ENCODE results near the gene LRPPRC. TPM values are rescaled to one million over a fixed set of nuclear protein-coding genes. Genes with fewer than 3 reads are reported as not detected.

The LRPPRC gene
- total and polyA plus RNA-seq, 2 experiments from 2014 or later = 163 to 200 TPM

GRCh38 chr2:43894743-43895142 lies 101.0 kb downstream of the LRPPRC start (continued):
- TF ChIP-seq ZNF462 (CRISPR knock-in tag; IDR thresholded peaks at IDR 0.05) (no peak), NANOG (IDR thresholded peaks at IDR 0.05; ENCODE audit: borderline replicate concordance) (no peak)

DNA sequence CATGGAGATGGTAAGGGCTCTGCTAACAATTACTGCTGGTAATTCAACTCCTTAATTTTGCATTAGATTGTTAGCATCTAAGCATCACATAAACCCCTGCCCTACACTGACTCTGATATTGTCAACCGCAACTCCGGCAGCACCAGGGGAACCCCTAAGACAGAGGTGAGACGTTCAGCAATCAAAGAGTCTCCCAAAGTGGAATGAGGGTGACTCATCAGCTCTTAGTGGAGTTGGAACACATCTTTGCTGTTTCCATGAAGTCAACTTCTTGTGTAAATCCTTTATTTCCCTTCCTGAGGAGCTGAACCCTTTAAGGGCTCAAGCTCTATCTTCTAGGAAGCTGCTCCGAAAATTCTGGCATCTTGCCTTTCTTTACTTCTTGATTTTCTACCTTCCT lies 104.9 kb downstream of the LRPPRC start:
- Mint-ChIP-seq H3K27ac (peak overlapping the region; percentile 4; the same call in 1 of the 2 replicates), H3K4me1 (no peaks in the 10 kb centered on the region), H3K4me3 (no peak overlapping the region), H3K36me3 (ENCODE audit: low read depth) (peaks cover 87% of the 10 kb centered on the region), H3K9me3 (no peaks in the 10 kb centered on the region), H3K27me3 (ENCODE audit: insufficient read depth, low read depth, poor library complexity) (peaks cover 5% of the 10 kb centered on the region)
- no peaks in the 10 kb centered on the region for H3K27me3 ChIP-seq (ENCODE audit: insufficient read depth)
- H3F3A ChIP-seq (replicated peaks; ENCODE audit: low read depth) = 0 out of 2 replicates have a peak, but pooled peaks cover 9% of the 10 kb centered on the region
- peaks cover 72% of the 10 kb centered on the region for H3K36me3 ChIP-seq (ENCODE audit: insufficient read depth)
- DNase-seq (ENCODE audit: low spot score) (no peak), ATAC-seq (no peak)
- no peak overlapping the region for H2AFZ ChIP-seq
- no peak overlapping the region; the same call in 1 of the 2 replicates for H3K27ac ChIP-seq (ENCODE audit: low read depth)
- H3K9me2 ChIP-seq (ENCODE audit: insufficient read depth) = no peaks in the 10 kb centered on the region
- H3K4me1 ChIP-seq (ENCODE audit: insufficient read depth) = no peaks in the 10 kb centered on the region
- no peaks in the 10 kb centered on the region; the same call in none of the 2 replicates for H4K20me1 ChIP-seq (replicated peaks; ENCODE audit: insufficient read depth)
- H3K4me3 ChIP-seq = no peak overlapping the region
- H3K4me2 ChIP-seq = no peak overlapping the region
- H3K79me2 ChIP-seq (replicated peaks; ENCODE audit: insufficient read depth) = no peaks in the 10 kb centered on the region
- no peak for TF ChIP-seq ZNF462 (CRISPR knock-in tag; IDR thresholded peaks at IDR 0.05)
- no peak for TF ChIP-seq JUNB (IDR thresholded peaks at IDR 0.05; ENCODE audit: unreplicated experiment)
- no peak for TF ChIP-seq NANOG (IDR thresholded peaks at IDR 0.05; ENCODE audit: borderline replicate concordance)
- TF ChIP-seq CREB1 (CRISPR knock-in tag; IDR thresholded peaks at IDR 0.05; ENCODE audit: low read depth) = no peak
- no peak for TF ChIP-seq ZNF114 (CRISPR knock-in tag; IDR thresholded peaks at IDR 0.05)
- TF ChIP-seq, protein P1, sequence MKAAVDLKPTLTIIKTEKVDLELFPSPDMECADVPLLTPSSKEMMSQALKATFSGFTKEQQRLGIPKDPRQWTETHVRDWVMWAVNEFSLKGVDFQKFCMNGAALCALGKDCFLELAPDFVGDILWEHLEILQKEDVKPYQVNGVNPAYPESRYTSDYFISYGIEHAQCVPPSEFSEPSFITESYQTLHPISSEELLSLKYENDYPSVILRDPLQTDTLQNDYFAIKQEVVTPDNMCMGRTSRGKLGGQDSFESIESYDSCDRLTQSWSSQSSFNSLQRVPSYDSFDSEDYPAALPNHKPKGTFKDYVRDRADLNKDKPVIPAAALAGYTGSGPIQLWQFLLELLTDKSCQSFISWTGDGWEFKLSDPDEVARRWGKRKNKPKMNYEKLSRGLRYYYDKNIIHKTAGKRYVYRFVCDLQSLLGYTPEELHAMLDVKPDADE (IDR thresholded peaks at IDR 0.05) = no peak
- TF ChIP-seq EZH2phosphoT487 (IDR thresholded peaks at IDR 0.05; ENCODE audit: unreplicated experiment) = no peak
- no peak for TF ChIP-seq POLR2AphosphoS5 (IDR thresholded peaks at IDR 0.05; ENCODE audit: low read depth)
